Cardiac fibroblast (primary cell): Measurements from ENCODE around the gene ELFN2.
A peak's percentile ranks its signal among the peaks of the same experiment; 100 is the strongest.

Experiments
- DNase-seq, 2 donors: peaks; one replicate each; pipeline versions ENCODE4 v3.0.0 to v3.0.0-alpha.2; 2010; ENCODE audit warnings: low read depth in 2 of 2
- H3K4me3 ChIP-seq, 2 donors: replicated peaks in 1 of 2; 1 replicate in 1 of 2; 2 replicates in 1 of 2; pipeline ENCODE4 v1.5.1; 2011; ENCODE audit warnings: low read depth in 2 of 2, low read length in 2 of 2, mild to moderate bottlenecking in 2 of 2, moderate library complexity in 1 of 2
- TF ChIP-seq, protein P1 (sequence below): IDR thresholded peaks from one replicate; pipeline ENCODE4 v1.5.1; 2011; ENCODE audit warnings: low read depth, mild to moderate bottlenecking, low read length, inconsistent platforms

Gene ELFN2

DNA sequence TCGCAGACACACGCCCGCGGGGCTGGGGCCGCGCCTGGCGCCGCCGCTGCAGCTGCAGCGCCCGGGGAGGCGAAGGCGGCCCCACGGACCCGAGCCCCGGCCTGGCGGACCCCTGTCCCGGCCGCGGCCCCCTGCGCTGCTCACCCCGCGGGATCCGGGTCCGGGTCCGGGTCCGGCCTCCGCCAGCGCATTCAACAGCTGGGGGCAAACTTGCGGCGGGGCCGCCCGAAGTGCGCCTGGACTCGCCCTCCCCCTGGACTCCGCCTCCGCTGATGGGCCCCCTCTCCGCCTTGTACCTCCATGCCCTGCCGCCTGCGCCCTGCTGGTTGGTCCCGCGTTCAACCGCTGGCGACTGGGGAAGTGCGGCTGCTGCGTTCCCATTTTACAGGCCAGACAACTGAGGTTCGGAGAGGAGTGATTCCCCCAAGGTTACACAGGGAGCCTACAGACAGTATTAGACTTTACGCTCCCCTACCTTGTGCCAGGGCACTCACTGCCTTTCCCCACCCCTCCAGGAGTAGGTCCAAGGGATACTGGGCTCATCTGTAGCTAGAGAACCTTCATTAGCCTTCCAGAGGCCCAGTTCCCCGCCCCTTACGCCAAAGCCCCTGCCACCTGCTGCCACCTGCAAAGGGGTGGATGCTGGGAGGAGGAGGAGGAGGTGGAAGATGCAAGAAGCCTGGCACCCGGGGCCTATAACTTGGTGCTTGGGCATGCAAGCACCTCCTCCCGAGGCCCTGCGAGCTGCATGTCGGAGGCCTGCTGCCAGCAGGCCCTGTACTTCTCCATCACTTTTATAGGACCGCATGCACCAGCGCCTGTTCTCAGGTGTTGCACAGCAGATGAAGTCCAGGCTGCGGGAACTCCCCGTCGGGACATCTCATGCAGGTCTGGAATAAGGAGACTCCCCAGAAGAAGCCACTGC, 694 bp upstream of the ELFN2 start:
- DNase-seq = no peak
- peak overlapping the region; percentile 22 to 51 for H3K4me3 ChIP-seq
- TF ChIP-seq, protein P1, sequence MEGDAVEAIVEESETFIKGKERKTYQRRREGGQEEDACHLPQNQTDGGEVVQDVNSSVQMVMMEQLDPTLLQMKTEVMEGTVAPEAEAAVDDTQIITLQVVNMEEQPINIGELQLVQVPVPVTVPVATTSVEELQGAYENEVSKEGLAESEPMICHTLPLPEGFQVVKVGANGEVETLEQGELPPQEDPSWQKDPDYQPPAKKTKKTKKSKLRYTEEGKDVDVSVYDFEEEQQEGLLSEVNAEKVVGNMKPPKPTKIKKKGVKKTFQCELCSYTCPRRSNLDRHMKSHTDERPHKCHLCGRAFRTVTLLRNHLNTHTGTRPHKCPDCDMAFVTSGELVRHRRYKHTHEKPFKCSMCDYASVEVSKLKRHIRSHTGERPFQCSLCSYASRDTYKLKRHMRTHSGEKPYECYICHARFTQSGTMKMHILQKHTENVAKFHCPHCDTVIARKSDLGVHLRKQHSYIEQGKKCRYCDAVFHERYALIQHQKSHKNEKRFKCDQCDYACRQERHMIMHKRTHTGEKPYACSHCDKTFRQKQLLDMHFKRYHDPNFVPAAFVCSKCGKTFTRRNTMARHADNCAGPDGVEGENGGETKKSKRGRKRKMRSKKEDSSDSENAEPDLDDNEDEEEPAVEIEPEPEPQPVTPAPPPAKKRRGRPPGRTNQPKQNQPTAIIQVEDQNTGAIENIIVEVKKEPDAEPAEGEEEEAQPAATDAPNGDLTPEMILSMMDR = no peak

DNA sequence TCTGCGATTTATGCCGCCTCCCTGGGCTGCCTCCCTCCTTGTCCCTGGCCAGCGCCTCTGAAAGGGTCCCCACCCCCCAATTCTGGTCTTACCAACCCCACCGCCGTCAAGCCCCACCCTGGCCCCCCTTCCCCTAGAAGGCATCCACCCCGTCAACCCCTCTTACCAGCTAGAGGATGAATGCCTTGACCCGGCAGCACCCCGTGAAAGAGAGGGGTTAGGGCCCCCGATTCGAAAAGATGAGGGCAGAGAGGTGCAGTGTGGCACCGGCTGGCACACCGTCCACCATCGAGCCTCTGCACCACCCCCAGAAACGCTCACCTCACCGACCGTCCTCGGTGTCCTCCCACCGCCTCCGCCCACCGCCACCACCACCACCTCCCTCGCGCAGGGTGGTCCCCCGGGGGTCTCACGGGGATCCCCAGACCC, 559 bp downstream of the ELFN2 start:
- peak overlapping the region; percentile 50 to 51 for H3K4me3 ChIP-seq
- no peak for DNase-seq
- TF ChIP-seq, protein P1 = no peak

DNA sequence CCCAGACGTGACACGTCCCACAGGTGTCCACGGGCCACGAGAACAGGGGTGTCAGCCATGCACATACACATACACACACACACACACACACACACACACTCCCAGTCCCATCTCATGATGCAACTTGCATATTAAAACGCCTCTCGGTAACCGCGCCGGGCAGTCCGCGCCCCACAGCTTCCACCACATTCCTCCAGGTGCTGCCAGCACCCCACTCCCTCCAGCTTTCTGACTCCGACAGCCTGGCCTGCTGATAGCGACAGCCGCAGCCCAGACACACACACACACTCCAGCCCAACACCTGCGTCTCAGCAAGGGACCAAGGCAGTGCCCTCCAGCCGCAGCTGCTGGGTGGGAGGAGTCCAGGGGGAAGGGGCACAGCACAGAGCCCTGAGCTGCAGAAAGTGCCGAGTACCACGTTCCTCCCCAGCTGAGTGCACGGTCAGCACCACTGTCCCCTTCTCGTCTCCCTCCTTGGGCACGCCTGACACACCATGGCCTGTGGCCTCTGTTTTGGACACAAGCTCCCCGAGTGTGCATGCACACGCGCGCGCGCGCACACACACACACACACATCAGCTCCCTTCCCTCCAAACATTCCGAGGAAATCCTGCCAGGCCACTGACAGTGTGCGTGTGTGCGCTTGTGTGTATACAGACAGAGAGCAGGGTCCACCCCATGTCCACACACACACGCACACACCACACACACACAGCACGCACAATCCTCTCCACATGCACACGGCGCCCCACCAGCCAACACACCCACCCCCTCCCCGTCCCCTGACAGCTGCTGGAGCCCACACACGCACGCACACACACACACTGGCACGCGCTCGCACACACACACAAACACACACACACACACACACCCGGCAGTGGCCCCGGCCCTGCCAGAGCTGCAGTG, 1.2 kb downstream of the ELFN2 start:
- TF ChIP-seq, protein P1 = no peak

DNA sequence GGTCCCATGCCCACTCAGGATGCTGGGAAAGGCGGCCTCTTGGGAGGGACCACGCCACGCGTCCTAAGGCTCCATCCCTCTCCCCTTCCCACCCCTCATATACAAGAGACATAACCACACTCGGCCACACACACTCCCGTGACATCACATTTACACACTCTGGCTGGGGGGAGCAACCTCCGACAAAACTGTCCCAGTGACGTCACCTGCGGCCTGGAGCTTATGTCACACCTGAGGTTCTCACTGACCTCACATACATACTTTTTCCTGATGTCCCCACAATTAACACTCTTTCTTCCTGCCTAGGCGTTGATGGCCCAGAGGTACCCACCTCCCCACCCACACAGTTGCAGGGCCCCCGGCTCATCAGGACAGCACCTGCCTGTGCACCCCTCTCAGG, 1.9 kb downstream of the ELFN2 start:
- TF ChIP-seq, protein P1 = no peak
- DNase-seq = no peak
- H3K4me3 ChIP-seq = no peak overlapping the region

More for the DNA sequence above, 1.2 kb downstream of the ELFN2 start:
- H3K4me3 ChIP-seq = peak overlapping the region in 1 of 2 donors; percentile 50
- DNase-seq = peak in 1 of 2 donors; percentile 30

DNA sequence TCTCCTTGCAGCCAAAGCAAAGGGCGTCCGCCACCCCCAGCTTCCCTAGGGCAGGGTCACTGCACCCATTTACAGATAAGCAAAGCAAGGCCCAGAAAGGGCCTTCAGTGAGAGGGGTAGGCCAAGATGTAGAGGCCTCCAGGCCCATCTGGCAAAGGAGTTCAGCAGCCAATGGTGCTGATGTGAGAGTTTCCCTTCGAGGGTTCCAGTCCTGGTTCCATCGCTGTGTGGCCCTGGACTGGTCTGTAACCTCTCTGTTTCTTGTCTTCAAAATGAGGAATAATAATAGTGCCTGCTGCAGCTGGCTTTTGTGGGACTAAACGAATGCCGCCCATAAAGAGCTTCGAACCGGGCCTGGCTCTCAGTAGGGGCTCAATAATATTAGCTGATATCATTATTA, 4.0 kb downstream of the ELFN2 start:
- TF ChIP-seq, protein P1 = no peak
- no peak for DNase-seq
- H3K4me3 ChIP-seq = no peak overlapping the region

DNA sequence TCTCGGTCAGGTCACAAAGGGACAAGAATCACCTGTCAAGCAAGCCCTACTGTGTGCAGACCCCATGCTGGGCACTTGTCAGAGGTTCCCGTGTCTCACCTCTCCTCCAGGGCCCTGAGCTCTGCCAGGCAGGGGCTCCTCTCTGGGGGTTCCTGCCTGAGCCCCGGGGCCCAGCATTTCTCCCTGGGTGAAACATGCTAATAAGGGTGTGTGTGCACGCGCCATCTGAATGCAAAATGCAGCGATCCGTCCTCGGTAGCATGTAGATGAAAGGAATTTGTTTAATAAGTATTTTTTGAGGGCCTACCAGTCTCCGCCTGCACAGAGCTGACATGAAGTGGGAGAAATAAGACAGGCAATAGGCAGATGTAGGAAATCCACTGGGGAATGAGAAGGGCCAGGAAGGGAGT, 5.8 kb downstream of the ELFN2 start:
- no peak overlapping the region for H3K4me3 ChIP-seq
- TF ChIP-seq, protein P1 = no peak
- DNase-seq = no peak
